GM12892 (cell line): ENCODE data around the gene PRDX5.

Source experiments
- POLR2A ChIP-seq: IDR thresholded peaks from 2 replicates; pipeline ENCODE4 v1.6.1; 2011; ENCODE audit warnings: low read depth, low read length, control low read depth
- TAF1 ChIP-seq: IDR thresholded peaks from 2 replicates; pipeline ENCODE4 v1.6.1; 2011; ENCODE audit warnings: low read depth, mild to moderate bottlenecking, control low read depth, low read length, borderline replicate concordance

GRCh38 chr11:64298966-64299846 is 18.7 kb upstream of the PRDX5 start:
- no peak for TF ChIP-seq TAF1
- no peak for TF ChIP-seq POLR2A
